K562 (cell line): ENCODE results near the gene PRODH. TPM values are rescaled to one million over a fixed set of nuclear protein-coding genes. Genes with fewer than 3 reads are reported as not detected.

Source experiments
- ATAC-seq: fragments of 200-7000 bp; cut with Tn5 transposase; 3 replicates; pipeline ENCODE4 v1.9.1; 2020; ENCODE audit warnings: moderate library complexity
- BruUV-seq: library from RNA; stranded (reverse); fragments of 400-500 nt; replicated peaks from 2 replicates; lab custom pipeline; 2021; lab: Mats Ljungman, UMichigan
- CTCF ChIA-PET: fragments of 300-600 bp; formaldehyde crosslinking; extraction: SDS; loops from one replicate; lab custom pipeline; 2021; ENCODE audit warnings: low intra/inter-chr PET ratio; lab: Yijun Ruan, JAX
- POLR2A ChIA-PET: fragments of 300-600, 350-650 bp; sonication (Branson Sonifier 250); formaldehyde crosslinking; extraction: SDS; loops from one replicate; lab custom pipeline; 2021; ENCODE audit warnings: antibody characterized with exemption, inconsistent platforms; lab: Yijun Ruan, JAX
- DNase-seq, 4 experiments: peaks; one replicate each; pipeline versions ENCODE4 v3.0.0 to v3.0.0-alpha.2; 2011 to 2018; ENCODE audit warnings: low spot score in 3 of 4, mixed read lengths in 3 of 4; ENCODE audit errors: extremely low read depth in 1 of 4
- FAIRE-seq: peaks from 2 replicates; lab custom pipeline; 2011; peaks lifted over from hg19 to GRCh38; lab: Jason Lieb, UNC
- H2AFZ ChIP-seq: 2 replicates; pipeline ENCODE4 v1.6.0; 2011; ENCODE audit warnings: low read depth, low read length, control low read depth, inconsistent platforms
- H3K27ac ChIP-seq: fragments of 200-600 bp; 3 replicates; pipeline ENCODE4 v1.8.0; 2011; ENCODE audit warnings: low read depth, mild to moderate bottlenecking, control low read depth, inconsistent platforms, low read length, moderate library complexity, mixed read lengths; ENCODE audit errors: extremely low read depth
- H3K27me3 ChIP-seq, 2 experiments: fragments of 300-600 bp in 1 of 2; 2 replicates in 1 of 2; 3 replicates in 1 of 2; pipeline versions ENCODE4 v1.6.0 to v1.8.0; 2011; ENCODE audit warnings: inconsistent platforms in 2 of 2, low read length in 2 of 2, mild to moderate bottlenecking in 1 of 2, mixed read lengths in 1 of 2, moderate library complexity in 1 of 2; ENCODE audit not compliant: control insufficient read depth in 2 of 2, insufficient read depth in 2 of 2
- H3K36me3 ChIP-seq: fragments of 300-600 bp; 3 replicates; pipeline ENCODE4 v1.8.0; 2011; ENCODE audit warnings: mild to moderate bottlenecking, low read length, inconsistent platforms; ENCODE audit not compliant: control insufficient read depth, insufficient read depth
- H3K4me1 ChIP-seq, 2 experiments: fragments of 200-600 bp in 1 of 2; replicated peaks in 1 of 2; 2 replicates in 1 of 2; 3 replicates in 1 of 2; pipeline versions ENCODE4 v1.5.1 to v1.8.0; 2011; ENCODE audit warnings: inconsistent platforms in 2 of 2, low read length in 2 of 2, mild to moderate bottlenecking in 1 of 2, mixed read lengths in 1 of 2, moderate library complexity in 1 of 2; ENCODE audit not compliant: control insufficient read depth in 2 of 2, insufficient read depth in 2 of 2
- H3K4me2 ChIP-seq: 2 replicates; pipeline ENCODE4 v1.6.1; 2011; ENCODE audit warnings: low read length, control low read depth, inconsistent platforms, mixed read lengths; ENCODE audit not compliant: insufficient read depth
- H3K4me3 ChIP-seq: fragments of 200-600 bp; sonication (generic), shearing (Covaris generic); 2 replicates; pipeline ENCODE4 v1.5.1; 2016; ENCODE audit warnings: control low read depth, inconsistent platforms
- H3K79me2 ChIP-seq: fragments of 200-600 bp; 3 replicates; pipeline ENCODE4 v1.8.0; 2011; ENCODE audit warnings: low read length, inconsistent platforms; ENCODE audit not compliant: control insufficient read depth, insufficient read depth
- H3K9ac ChIP-seq, 2 experiments: 2 replicates each; pipeline versions ENCODE4 v1.6.0 to v1.6.1; 2011; ENCODE audit warnings: low read depth in 2 of 2, low read length in 2 of 2, control low read depth in 1 of 2, inconsistent platforms in 1 of 2, mild to moderate bottlenecking in 1 of 2, mixed read lengths in 1 of 2; ENCODE audit not compliant: insufficient read depth in 1 of 2
- H3K9me1 ChIP-seq: one replicate; pipeline ENCODE4 v1.6.0; 2011; ENCODE audit warnings: inconsistent platforms, mild to moderate bottlenecking, low read length, moderate library complexity; ENCODE audit not compliant: control insufficient read depth, insufficient read depth
- H3K9me3 ChIP-seq: replicated peaks from 2 replicates; pipeline ENCODE4 v1.5.1; 2011; ENCODE audit warnings: low read depth, low read length, inconsistent platforms; ENCODE audit not compliant: control insufficient read depth, insufficient read depth
- H4K20me1 ChIP-seq: replicated peaks from 2 replicates; pipeline ENCODE4 v1.6.1; 2011; ENCODE audit warnings: low read length, inconsistent platforms, mixed read lengths; ENCODE audit not compliant: control insufficient read depth, insufficient read depth
- CBX3 ChIP-seq, 2 experiments: IDR thresholded peaks; 1 replicate in 1 of 2; 2 replicates in 1 of 2; pipeline ENCODE4 v1.6.1; 2012; ENCODE audit warnings: inconsistent platforms in 2 of 2, low read length in 2 of 2, borderline replicate concordance in 1 of 2, control low read depth in 1 of 2
- CUX1 ChIP-seq: fragments of 200-800 bp; sonication (Bioruptor generic); IDR thresholded peaks from 2 replicates; pipeline ENCODE4 v1.6.1; 2016; ENCODE audit warnings: missing genetic modification characterization, missing compliant biosample characterization
- LCOR ChIP-seq: sonication (generic); formaldehyde crosslinking; IDR thresholded peaks from 2 replicates; pipeline ENCODE4 v1.8.0; 2022; ENCODE audit warnings: mild to moderate bottlenecking, missing genetic modification reagents
- MTA3 ChIP-seq: fragments of 450-650 bp; formaldehyde crosslinking; IDR thresholded peaks from 2 replicates; pipeline ENCODE4 v1.6.1; 2017; ENCODE audit warnings: mild to moderate bottlenecking, borderline replicate concordance
- NR3C1 ChIP-seq: sonication (generic); formaldehyde crosslinking; IDR thresholded peaks from 2 replicates; pipeline ENCODE4 v1.8.1; 2022; ENCODE audit warnings: missing genetic modification reagents
- OTX1 ChIP-seq: fragments of 450-650 bp; formaldehyde crosslinking; IDR thresholded peaks from 2 replicates; pipeline ENCODE4 v1.4.0; 2022; ENCODE audit warnings: mild to moderate bottlenecking
- THAP7 ChIP-seq: fragments of 250-450 bp; sonication (Bioruptor Pico); IDR thresholded peaks from 2 replicates; pipeline ENCODE4 v1.5.0; 2021
- ZNF311 ChIP-seq: fragments of 250-450 bp; sonication (Bioruptor Pico); IDR thresholded peaks from 2 replicates; pipeline ENCODE4 v1.4.0; 2020; ENCODE audit warnings: mild to moderate bottlenecking, moderate library complexity
- ZNF445 ChIP-seq: fragments of 250-450 bp; sonication (Bioruptor Pico); IDR thresholded peaks from 2 replicates; pipeline ENCODE4 v1.4.0; 2020; ENCODE audit warnings: low read depth, mild to moderate bottlenecking, moderate library complexity
- ZNF586 ChIP-seq: fragments of 450-650 bp; formaldehyde crosslinking; conservative IDR thresholded peaks from 2 replicates; pipeline ENCODE4 v1.4.0; 2020; ENCODE audit warnings: mild to moderate bottlenecking, moderate library complexity
- ZNF79 ChIP-seq: fragments of 250-450 bp; sonication (Bioruptor Pico); IDR thresholded peaks from 2 replicates; pipeline ENCODE4 v1.4.0; 2020; ENCODE audit warnings: low read depth, mild to moderate bottlenecking, moderate library complexity
- WGBS: fragments of 100-300 bp; shearing (Covaris generic); methylation state at CpG from one replicate; pipeline ENCODE4 v1.1.6; 2016; ENCODE audit warnings: low coverage, mixed read lengths; ENCODE audit not compliant: insufficient coverage; ENCODE audit errors: missing lambda C conversion rate; 5-methylcytosine and 5-hydroxymethylcytosine counted together
- in situ Hi-C: fragments of 300-500 bp; cut with MboI; formaldehyde crosslinking; loops from 4 replicates; pipeline ENCODE4 v1.15.0; 2018; ENCODE audit warnings: inconsistent platforms, mixed read lengths
- intact Hi-C: fragments of 100-400 bp; cut with micrococcal nuclease; formaldehyde crosslinking; loops from 2 replicates; pipeline ENCODE4 v1.14.2; 2022
- polyA plus RNA-seq, 8 experiments: library from polyadenylated mRNA; depleted of rRNA in 4 of 8; stranded (reverse) in 5 of 8; unstranded in 3 of 8; fragments of >200 nt; fragmentation: Nextera tagmentation in 2 of 8; fragmentation: Illumina TruSeq in 1 of 8; extraction: Ambion mirVana in 2 of 8; extraction: Trizol in 1 of 8; gene quantifications; 2 replicates each; pipeline versions ENCODE4 v1.2.1 to v1.2.3, GENCODE V29; 2011 to 2014; ENCODE audit warnings: inconsistent platforms in 1 of 8, missing spikeins in 1 of 8
- total RNA-seq, 7 experiments: library from RNA; depleted of rRNA in 6 of 7; stranded (reverse); fragments of >200 nt in 6 of 7; fragmentation: Illumina TruSeq in 2 of 7; extraction: Trizol in 2 of 7; gene quantifications; 2 replicates each; pipeline versions ENCODE4 v1.2.1 to v1.2.3, GENCODE V29; 2011 to 2021; ENCODE audit warnings: low replicate concordance in 1 of 7

The PRODH gene
- total and polyA plus RNA-seq, 9 of the 15 experiments (the other 6 are each of a cell fraction or from before 2014, with no cell fraction given), result 0.07 to 0.11 TPM; not detected in 7

- POLR2A ChIA-PET, result no interaction called here
- H3K4me3 ChIP-seq, result no peak overlapping the region
- CTCF ChIA-PET, result interaction anchor here (1.9 to 2.1 kb wide), 2 partner anchors 130 to 674 kb away, joined by 4 to 6 read pairs; no protein-coding TSS in a partner anchor
- FAIRE-seq (no peak), ATAC-seq (no peak), DNase-seq (no peak)
- H4K20me1 ChIP-seq, result peaks cover 9% of the 10 kb centered on the region
- H2AFZ ChIP-seq, result no peak overlapping the region
- in situ Hi-C loops (no loop called here), intact Hi-C loops (no loop called here)
- no peak overlapping the region for H3K4me2 ChIP-seq
- 8% methylated on average over 10 of the region's 10 CpGs for WGBS
- no peaks in the 10 kb centered on the region for H3K9me1 ChIP-seq
- H3K79me2 ChIP-seq, result no peaks in the 10 kb centered on the region
- BruUV-seq, result no TSS peak
- no peak overlapping the region for H3K9ac ChIP-seq
- H3K27me3 ChIP-seq, result peaks cover 10 to 39% of the 10 kb centered on the region in 2 experiments; a peak in 3 of 5 replicates
- TF ChIP-seq NR3C1, result no peak
- no peak for TF ChIP-seq LCOR (CRISPR knock-in tag)
- TF ChIP-seq ZNF586 (CRISPR knock-in tag), result no peak
- no peak for TF ChIP-seq OTX1 (CRISPR knock-in tag)
- TF ChIP-seq CUX1 (CRISPR knock-in tag), result no peak
- no peak for TF ChIP-seq MTA3
- no peak for TF ChIP-seq ZNF445 (CRISPR knock-in tag)
- no peak for TF ChIP-seq ZNF311
- TF ChIP-seq THAP7, result no peak
- no peak for TF ChIP-seq CBX3 (IDR thresholded peaks at IDR 0.05; ENCODE audit: borderline replicate concordance in 1 of 2, low read length in 2 of 2)
- TF ChIP-seq ZNF79 (CRISPR knock-in tag), result no peak
- H3K4me1 ChIP-seq, result peaks cover 0 to 9% of the 10 kb centered on the region in 2 experiments; a peak in 2 of 5 replicates
- no peak overlapping the region for H3K27ac ChIP-seq
- no peaks in the 10 kb centered on the region for H3K36me3 ChIP-seq
- no peaks in the 10 kb centered on the region for H3K9me3 ChIP-seq
These were observed 19.6 kb upstream of the PRODH start for GRCh38 chr22:18955696-18956095.
